BE2C (cell line): ENCODE results near the gene METTL9.
"Not testable (repeated sequence)": the region's sequence is repeated elsewhere in the genome, so short reads cannot be mapped to it uniquely, and the experiment has no call there.

Source experiments
- DNase-seq: peaks from one replicate; pipeline ENCODE4 v3.0.0-alpha.2; 2020
- H3K27me3 ChIP-seq: fragments of 250-450 bp; sonication (Bioruptor Pico); 2 replicates; pipeline ENCODE4 v1.5.1; 2020; ENCODE audit warnings: mild to moderate bottlenecking
- H3K36me3 ChIP-seq: fragments of 250-450 bp; sonication (Bioruptor Pico); 2 replicates; pipeline ENCODE4 v1.5.1; 2020; ENCODE audit warnings: mild to moderate bottlenecking
- H3K4me1 ChIP-seq: fragments of 250-450 bp; sonication (Bioruptor Pico); 2 replicates; pipeline ENCODE4 v1.5.1; 2020
- H3K4me3 ChIP-seq: 2 replicates; pipeline ENCODE4 v1.5.1; 2011; ENCODE audit warnings: low read depth, low read length
- H3K9me3 ChIP-seq: fragments of 250-450 bp; sonication (Bioruptor Pico); 2 replicates; pipeline ENCODE4 v1.5.1; 2020
- TF ChIP-seq, protein P1 (sequence below): IDR thresholded peaks from 2 replicates; pipeline ENCODE4 v1.5.1; 2012; ENCODE audit warnings: mild to moderate bottlenecking, low read depth, low read length

The METTL9 gene

DNA sequence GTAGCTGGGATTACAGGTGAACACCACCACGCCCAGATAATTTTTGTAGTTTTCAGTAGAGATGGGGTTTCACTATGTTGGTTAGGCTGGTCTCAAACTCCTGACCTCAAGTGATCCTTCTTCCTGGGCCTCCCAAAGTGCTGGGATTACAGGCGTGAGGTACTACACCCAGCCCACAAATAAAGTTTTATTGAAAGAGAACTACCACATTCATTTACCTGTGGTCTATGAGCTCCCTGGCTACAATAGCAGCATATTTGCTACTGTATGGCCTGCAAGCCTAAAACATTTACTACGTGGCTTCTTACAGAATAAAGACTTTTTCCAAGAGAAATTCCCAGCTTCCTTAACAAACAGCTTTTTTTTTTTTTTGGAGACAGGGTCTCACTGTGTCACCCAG is 3.4 kb downstream of the METTL9 start:
- Histone ChIP-seq H3K9me3 (no peaks in the 10 kb centered on the region), H3K4me3 (no peak overlapping the region), H3K36me3 (no peaks in the 10 kb centered on the region), H3K4me1 (peaks cover 3% of the 10 kb centered on the region; the same call in 1 of the 2 replicates), H3K27me3 (no peaks in the 10 kb centered on the region)
- no peak for DNase-seq
- TF ChIP-seq, protein P1, sequence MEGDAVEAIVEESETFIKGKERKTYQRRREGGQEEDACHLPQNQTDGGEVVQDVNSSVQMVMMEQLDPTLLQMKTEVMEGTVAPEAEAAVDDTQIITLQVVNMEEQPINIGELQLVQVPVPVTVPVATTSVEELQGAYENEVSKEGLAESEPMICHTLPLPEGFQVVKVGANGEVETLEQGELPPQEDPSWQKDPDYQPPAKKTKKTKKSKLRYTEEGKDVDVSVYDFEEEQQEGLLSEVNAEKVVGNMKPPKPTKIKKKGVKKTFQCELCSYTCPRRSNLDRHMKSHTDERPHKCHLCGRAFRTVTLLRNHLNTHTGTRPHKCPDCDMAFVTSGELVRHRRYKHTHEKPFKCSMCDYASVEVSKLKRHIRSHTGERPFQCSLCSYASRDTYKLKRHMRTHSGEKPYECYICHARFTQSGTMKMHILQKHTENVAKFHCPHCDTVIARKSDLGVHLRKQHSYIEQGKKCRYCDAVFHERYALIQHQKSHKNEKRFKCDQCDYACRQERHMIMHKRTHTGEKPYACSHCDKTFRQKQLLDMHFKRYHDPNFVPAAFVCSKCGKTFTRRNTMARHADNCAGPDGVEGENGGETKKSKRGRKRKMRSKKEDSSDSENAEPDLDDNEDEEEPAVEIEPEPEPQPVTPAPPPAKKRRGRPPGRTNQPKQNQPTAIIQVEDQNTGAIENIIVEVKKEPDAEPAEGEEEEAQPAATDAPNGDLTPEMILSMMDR = no peak

DNA sequence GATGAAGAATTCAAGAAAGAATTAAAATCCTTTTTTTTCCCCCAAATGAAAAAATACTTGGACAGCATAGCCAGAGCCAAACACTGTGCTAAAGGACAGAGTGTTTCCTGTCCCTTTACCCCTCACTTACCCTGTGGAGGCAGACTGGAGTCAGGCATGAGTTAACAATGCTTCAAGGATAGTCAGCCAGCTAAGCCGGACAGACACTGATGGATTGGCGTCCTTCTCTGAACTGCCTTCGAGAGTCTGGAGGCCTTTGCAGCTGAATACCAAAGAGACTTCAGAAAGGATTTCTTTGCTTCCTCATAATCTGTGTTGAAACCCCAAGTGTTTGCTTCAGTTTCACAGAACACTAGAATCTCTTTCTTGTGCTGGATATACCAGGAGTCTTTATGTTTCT is 4.6 kb downstream of the METTL9 start:
- H3K36me3 ChIP-seq = no peaks in the 10 kb centered on the region
- no peaks in the 10 kb centered on the region for H3K27me3 ChIP-seq
- H3K9me3 ChIP-seq = no peaks in the 10 kb centered on the region
- peak; percentile 16 for DNase-seq
- peaks cover 4% of the 10 kb centered on the region; the same call in 1 of the 2 replicates for H3K4me1 ChIP-seq
- TF ChIP-seq, protein P1 = peak; percentile 13; the same call in 1 of the 2 replicates
- H3K4me3 ChIP-seq = no peak overlapping the region

DNA sequence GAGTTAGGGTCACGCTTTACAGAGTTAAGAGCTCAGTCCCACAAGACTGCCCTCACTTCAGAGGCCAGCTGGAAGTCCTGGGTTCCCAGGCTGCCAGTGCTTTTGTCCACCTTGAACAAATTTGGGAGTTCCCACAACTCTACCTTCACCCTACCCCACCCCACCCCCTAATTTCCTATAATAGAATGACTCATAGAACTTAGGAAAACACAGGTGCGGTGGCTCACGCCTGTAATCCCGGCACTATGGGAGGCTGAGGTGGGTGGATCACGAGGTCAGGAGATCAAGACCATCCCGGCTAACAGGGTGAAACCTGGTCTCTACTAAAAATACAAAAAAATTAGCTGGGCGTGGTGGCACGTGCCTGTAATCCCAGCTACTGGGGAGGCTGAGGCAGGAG is 6.5 kb downstream of the METTL9 start:
- not testable (repeated sequence) for H3K4me3 ChIP-seq, H3K9me3 ChIP-seq, H3K27me3 ChIP-seq, H3K4me1 ChIP-seq, DNase-seq, H3K36me3 ChIP-seq

DNA sequence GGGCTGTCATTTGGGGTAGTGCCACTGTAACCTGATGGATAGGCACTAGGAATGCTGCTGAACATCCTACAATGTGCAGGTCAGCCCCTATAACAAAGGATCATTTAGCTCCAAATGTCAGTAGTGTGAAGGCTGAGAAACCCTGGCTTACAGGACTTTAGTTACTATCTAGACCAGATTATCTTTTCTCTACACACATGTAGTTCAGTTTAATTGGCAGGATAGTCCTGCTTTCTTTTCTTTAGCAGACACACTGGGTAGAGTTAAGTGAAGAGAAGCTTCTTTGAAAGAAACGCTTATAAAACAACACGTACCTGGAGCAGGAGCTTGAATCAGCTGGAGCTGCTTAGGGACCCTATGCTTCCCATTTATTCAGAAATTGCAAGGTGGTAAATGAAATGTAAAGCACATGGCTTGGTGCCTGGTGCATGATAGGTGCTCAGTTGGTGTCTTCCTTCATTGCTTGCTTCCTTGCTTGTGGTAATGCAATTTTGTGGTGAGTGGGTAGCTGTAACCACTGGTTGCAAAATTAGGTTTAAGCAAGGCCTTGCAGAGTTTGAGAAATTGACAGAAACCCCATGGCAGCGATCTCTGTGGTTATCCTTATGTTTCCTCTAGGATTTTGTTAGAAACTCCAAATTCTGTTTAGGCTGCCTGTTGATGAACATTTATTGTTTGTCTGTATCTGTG is 9.4 kb downstream of the METTL9 start:
- Histone ChIP-seq H3K36me3 (no peaks in the 10 kb centered on the region), H3K4me3 (no peak overlapping the region), H3K27me3 (no peaks in the 10 kb centered on the region), H3K9me3 (no peaks in the 10 kb centered on the region), H3K4me1 (peaks cover 7% of the 10 kb centered on the region)
- no peak for DNase-seq
- TF ChIP-seq, protein P1 = no peak

DNA sequence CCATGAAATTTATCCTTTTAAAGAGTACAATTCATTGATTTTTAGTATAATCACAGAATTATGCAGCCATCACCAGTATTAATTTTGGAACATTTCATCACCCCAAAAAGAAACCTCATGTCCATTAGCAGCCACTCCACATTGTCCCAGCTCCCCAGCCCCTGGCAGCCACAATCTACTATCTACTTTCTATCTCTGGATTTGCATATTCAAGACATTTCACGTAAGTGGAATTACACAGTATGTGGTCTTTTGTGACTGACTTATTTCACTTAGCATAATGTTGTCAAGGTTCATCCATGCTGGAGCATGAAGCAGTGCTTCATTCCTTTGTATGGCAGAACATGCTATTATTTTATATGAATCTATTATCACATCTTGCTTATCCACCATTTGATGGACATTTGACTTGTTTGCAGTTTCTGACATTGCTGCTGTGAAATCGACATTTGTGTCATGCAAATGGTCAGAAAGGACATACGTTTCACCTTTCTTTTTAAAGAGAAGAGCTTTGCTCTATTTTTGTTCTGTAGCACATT is 10.7 kb downstream of the METTL9 start:
- no peak for DNase-seq
- H3K9me3 ChIP-seq = no peaks in the 10 kb centered on the region
- H3K36me3 ChIP-seq = no peaks in the 10 kb centered on the region
- H3K4me1 ChIP-seq = peaks cover 7% of the 10 kb centered on the region
- TF ChIP-seq, protein P1 = no peak
- no peaks in the 10 kb centered on the region for H3K27me3 ChIP-seq
- H3K4me3 ChIP-seq = no peak overlapping the region

DNA sequence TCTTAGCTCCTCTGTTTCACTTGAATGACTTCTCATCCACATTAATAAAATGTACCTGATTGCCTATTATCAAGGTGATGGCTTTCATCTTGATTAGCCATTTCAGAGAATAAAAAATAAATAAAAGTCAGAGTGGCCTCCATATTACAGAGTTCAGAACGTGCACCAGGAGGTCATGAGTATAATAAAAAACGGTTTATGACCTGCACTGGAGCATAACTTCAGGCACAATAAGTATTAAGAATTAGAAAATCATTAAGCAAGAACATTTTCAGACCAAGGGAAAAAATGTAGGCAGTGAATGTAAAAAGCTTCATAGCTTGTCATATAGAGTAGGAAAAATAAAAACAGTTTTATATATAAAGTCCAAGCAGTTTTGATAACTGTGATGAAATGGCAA is 11.4 kb downstream of the METTL9 start:
- H3K4me1 ChIP-seq = peaks cover 7% of the 10 kb centered on the region
- H3K27me3 ChIP-seq = no peaks in the 10 kb centered on the region
- H3K9me3 ChIP-seq = no peaks in the 10 kb centered on the region
- no peaks in the 10 kb centered on the region for H3K36me3 ChIP-seq
- DNase-seq = no peak
- TF ChIP-seq, protein P1 = no peak
- no peak overlapping the region for H3K4me3 ChIP-seq
